PC-9 (cell line): Measurements from ENCODE around the gene CYB5R4.

Experiments used
- CTCF ChIP-seq: fragments of 200-600 bp; sonication (generic); conservative IDR thresholded peaks from 2 replicates; pipeline ENCODE4 v1.6.1; 2017; ENCODE audit warnings: mixed run types, antibody characterized with exemption, mild to moderate bottlenecking, moderate library complexity
- EZH2 ChIP-seq: fragments of 200-600 bp; sonication (generic); IDR thresholded peaks from 2 replicates; pipeline ENCODE4 v1.8.0; 2017; ENCODE audit warnings: antibody characterized with exemption, low read depth

- TF ChIP-seq CTCF (no peak), EZH2 (no peak)
Observed at GRCh38 chr6:83970582-83970981, 111.1 kb downstream of the CYB5R4 start.
